GM19438 (cell line): ENCODE measurements around the gene SLC2A1.

Source experiments
- ATAC-seq: cut with Tn5 transposase; IDR thresholded peaks from one replicate; pipeline ENCODE4 v1.9.1; 2021; ENCODE audit warnings: low read depth; ENCODE audit not compliant: unreplicated experiment

Gene SLC2A1

GRCh38 chr1:42961312-42962091 is 2.8 kb upstream of the SLC2A1 start:
- ATAC-seq: no peak

- ATAC-seq: no peak
Measured at GRCh38 chr1:42960566-42961311, 2.1 kb upstream of the SLC2A1 start.

GRCh38 chr1:42960122-42960390 is 1.4 kb upstream of the SLC2A1 start:
- ATAC-seq: no peak

- peak; percentile 30 for ATAC-seq
Measured at GRCh38 chr1:42957880-42958487, 684 bp downstream of the SLC2A1 start.

GRCh38 chr1:42957229-42957879 is 1.3 kb downstream of the SLC2A1 start:
- ATAC-seq: peak; percentile 1

GRCh38 chr1:42956739-42957138 is 1.9 kb downstream of the SLC2A1 start:
- no peak for ATAC-seq

- ATAC-seq: no peak
Measured at GRCh38 chr1:42955311-42956063, 3.2 kb downstream of the SLC2A1 start.

- no peak for ATAC-seq
Measured at GRCh38 chr1:42953182-42954180, 5.2 kb downstream of the SLC2A1 start.

- ATAC-seq: peak; percentile 63
Measured at GRCh38 chr1:42952303-42953001, 6.2 kb downstream of the SLC2A1 start.

- no peak for ATAC-seq
Measured at GRCh38 chr1:42951588-42951987, 7.1 kb downstream of the SLC2A1 start.

- ATAC-seq: no peak
Measured at GRCh38 chr1:42950116-42950481, 8.6 kb downstream of the SLC2A1 start.

- ATAC-seq: no peak
Measured at GRCh38 chr1:42949312-42950115, 9.2 kb downstream of the SLC2A1 start.

- ATAC-seq: no peak
Measured at GRCh38 chr1:42947965-42948732, 10.5 kb downstream of the SLC2A1 start.

- ATAC-seq: no peak
Measured at GRCh38 chr1:42947117-42947516, 11.6 kb downstream of the SLC2A1 start.

GRCh38 chr1:42946120-42946898 is 12.4 kb downstream of the SLC2A1 start:
- ATAC-seq: no peak

GRCh38 chr1:42945164-42945563 is 13.5 kb downstream of the SLC2A1 start:
- ATAC-seq: no peak
